DND-41 (cell line): ENCODE measurements around the gene KMT2B.

ENCODE experiments used
- EZH2 ChIP-seq: IDR thresholded peaks from 3 replicates; pipeline ENCODE4 v1.6.1; 2012; ENCODE audit warnings: borderline replicate concordance, low read depth, mild to moderate bottlenecking, moderate library complexity, low read length, inconsistent platforms; ENCODE audit not compliant: severe bottlenecking
- TF ChIP-seq, protein P1 (sequence below): IDR thresholded peaks from 2 replicates; pipeline ENCODE4 v1.5.1; 2012; ENCODE audit warnings: borderline replicate concordance, low read length, moderate library complexity, mild to moderate bottlenecking; ENCODE audit not compliant: poor library complexity, severe bottlenecking; ENCODE audit errors: extremely low read depth

DNA sequence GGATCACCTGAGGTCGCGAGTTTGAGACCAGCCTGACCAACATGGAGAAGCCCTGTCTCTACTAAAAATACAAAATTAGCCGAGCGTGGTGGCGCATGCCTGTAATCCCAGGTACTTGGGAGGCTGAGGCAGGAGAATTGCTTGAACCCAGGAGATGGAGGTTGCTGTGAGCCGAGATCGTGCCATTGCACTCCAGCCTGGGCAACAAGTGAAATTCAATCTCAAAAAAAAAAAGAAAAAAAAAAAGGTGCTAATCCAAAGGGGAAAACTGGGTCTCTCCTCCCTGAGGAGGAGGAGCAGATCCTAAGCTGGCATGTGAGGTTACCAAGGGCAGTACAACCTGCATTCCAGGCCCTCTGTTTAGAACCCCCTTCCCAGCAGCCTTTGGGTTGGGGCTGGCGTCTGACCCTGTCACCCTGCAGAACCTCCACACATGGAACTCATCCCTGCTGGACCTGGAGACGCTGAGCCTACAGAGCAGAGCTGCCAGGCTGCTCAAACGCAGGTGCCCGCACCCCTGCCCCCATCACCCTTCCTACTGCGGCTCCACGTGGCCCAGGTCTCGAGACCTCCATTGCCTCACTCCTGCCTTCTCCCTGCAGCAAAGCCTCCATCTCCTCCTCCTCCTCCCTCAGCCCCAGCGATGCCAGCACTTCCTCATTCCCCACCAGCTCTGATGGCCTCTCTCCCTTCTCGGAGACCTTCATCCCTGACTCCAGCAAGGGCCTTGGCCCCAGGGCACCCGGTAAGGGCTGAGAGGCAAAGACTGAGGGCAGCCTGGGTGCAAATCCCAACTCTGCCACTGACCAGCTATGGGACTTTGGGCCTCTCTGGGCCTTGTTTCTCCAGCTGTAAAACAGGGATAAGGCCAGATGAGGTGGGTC, 46.9 kb downstream of the KMT2B start:
- TF ChIP-seq, protein P1, sequence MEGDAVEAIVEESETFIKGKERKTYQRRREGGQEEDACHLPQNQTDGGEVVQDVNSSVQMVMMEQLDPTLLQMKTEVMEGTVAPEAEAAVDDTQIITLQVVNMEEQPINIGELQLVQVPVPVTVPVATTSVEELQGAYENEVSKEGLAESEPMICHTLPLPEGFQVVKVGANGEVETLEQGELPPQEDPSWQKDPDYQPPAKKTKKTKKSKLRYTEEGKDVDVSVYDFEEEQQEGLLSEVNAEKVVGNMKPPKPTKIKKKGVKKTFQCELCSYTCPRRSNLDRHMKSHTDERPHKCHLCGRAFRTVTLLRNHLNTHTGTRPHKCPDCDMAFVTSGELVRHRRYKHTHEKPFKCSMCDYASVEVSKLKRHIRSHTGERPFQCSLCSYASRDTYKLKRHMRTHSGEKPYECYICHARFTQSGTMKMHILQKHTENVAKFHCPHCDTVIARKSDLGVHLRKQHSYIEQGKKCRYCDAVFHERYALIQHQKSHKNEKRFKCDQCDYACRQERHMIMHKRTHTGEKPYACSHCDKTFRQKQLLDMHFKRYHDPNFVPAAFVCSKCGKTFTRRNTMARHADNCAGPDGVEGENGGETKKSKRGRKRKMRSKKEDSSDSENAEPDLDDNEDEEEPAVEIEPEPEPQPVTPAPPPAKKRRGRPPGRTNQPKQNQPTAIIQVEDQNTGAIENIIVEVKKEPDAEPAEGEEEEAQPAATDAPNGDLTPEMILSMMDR, result no peak
- TF ChIP-seq EZH2, result no peak
